SK-N-SH (cell line): Measurements from ENCODE around the gene ZFYVE16. TPM values are rescaled to one million over a fixed set of nuclear protein-coding genes. Genes with fewer than 3 reads are reported as not detected.

Source experiments
- CTCF ChIA-PET: fragments of 300-600, 350-600 bp; formaldehyde crosslinking; extraction: SDS; loops from one replicate; lab custom pipeline; 2021; lab: Yijun Ruan, JAX
- POLR2A ChIA-PET: fragments of 350-600 bp; sonication (Branson Sonifier 250); formaldehyde crosslinking; extraction: SDS; loops from one replicate; lab custom pipeline; 2020; ENCODE audit warnings: antibody characterized with exemption, inconsistent platforms; lab: Yijun Ruan, JAX
- DNase-seq: peaks from one replicate; pipeline ENCODE4 v3.0.0; 2012
- H2AFZ ChIP-seq: fragments of 200-600 bp; sonication (generic); 2 replicates; pipeline ENCODE4 v1.8.1; 2016; ENCODE audit warnings: antibody characterized with exemption, mild to moderate bottlenecking, low read depth
- H3F3A ChIP-seq: fragments of 200-600 bp; sonication (generic); replicated peaks from 2 replicates; pipeline ENCODE3; 2016; ENCODE audit warnings: antibody characterized with exemption, mild to moderate bottlenecking; ENCODE audit not compliant: insufficient read depth
- H3K27ac ChIP-seq, 2 experiments: fragments of 200-500 bp in 1 of 2; fragments of 200-600 bp in 1 of 2; sonication (Bioruptor generic) in 1 of 2; sonication (generic), shearing (Covaris generic) in 1 of 2; 2 replicates each; pipeline versions ENCODE4 v1.5.1 to v1.6.1; 2014 to 2016; ENCODE audit warnings: low read depth in 2 of 2, inconsistent platforms in 1 of 2, low read length in 1 of 2, mild to moderate bottlenecking in 1 of 2, mixed read lengths in 1 of 2
- H3K27me3 ChIP-seq: fragments of 200-600 bp; sonication (generic), shearing (Covaris generic); 2 replicates; pipeline ENCODE4 v1.6.1; 2016; ENCODE audit warnings: mixed run types; ENCODE audit not compliant: insufficient read depth
- H3K36me3 ChIP-seq, 2 experiments: fragments of 200-500 bp in 1 of 2; fragments of 200-600 bp in 1 of 2; sonication (Bioruptor generic) in 1 of 2; sonication (generic) in 1 of 2; replicated peaks in 1 of 2; 2 replicates each; pipeline versions ENCODE3 to v1.5.1; 2014 to 2016; ENCODE audit warnings: low read length in 1 of 2, mild to moderate bottlenecking in 1 of 2; ENCODE audit not compliant: insufficient read depth in 2 of 2, control insufficient read depth in 1 of 2
- H3K4me1 ChIP-seq, 2 experiments: fragments of 200-500 bp in 1 of 2; fragments of 200-600 bp in 1 of 2; sonication (Bioruptor generic) in 1 of 2; sonication (generic), shearing (Covaris generic) in 1 of 2; 2 replicates each; pipeline versions ENCODE4 v1.5.1 to v1.6.1; 2014 to 2016; ENCODE audit warnings: low read depth in 1 of 2, low read length in 1 of 2, mixed run types in 1 of 2; ENCODE audit not compliant: insufficient read depth in 2 of 2, control insufficient read depth in 1 of 2
- H3K4me2 ChIP-seq: fragments of 200-600 bp; sonication (generic), shearing (Covaris generic); 2 replicates; pipeline ENCODE4 v1.6.1; 2017; ENCODE audit warnings: mixed run types
- H3K4me3 ChIP-seq, 2 experiments: fragments of 200-500 bp in 1 of 2; fragments of 200-600 bp in 1 of 2; sonication (Bioruptor generic) in 1 of 2; sonication (generic), shearing (Covaris generic) in 1 of 2; 2 replicates each; pipeline versions ENCODE4 v1.5.1 to v1.8.1; 2014 to 2016; ENCODE audit warnings: low read depth in 2 of 2, inconsistent platforms in 1 of 2, low read length in 1 of 2, mild to moderate bottlenecking in 1 of 2, mixed read lengths in 1 of 2, moderate library complexity in 1 of 2
- H3K79me2 ChIP-seq: fragments of 200-600 bp; sonication (generic); 2 replicates; pipeline ENCODE4 v1.8.1; 2017; ENCODE audit warnings: mild to moderate bottlenecking; ENCODE audit not compliant: insufficient read depth
- H3K9ac ChIP-seq: fragments of 200-600 bp; sonication (generic); 2 replicates; pipeline ENCODE4 v1.6.1; 2017; ENCODE audit warnings: mixed run types
- H3K9me2 ChIP-seq: fragments of 200-600 bp; sonication (generic); 2 replicates; pipeline ENCODE4 v1.6.1; 2017; ENCODE audit warnings: mixed run types
- H3K9me3 ChIP-seq: fragments of 200-600 bp; sonication (generic); 2 replicates; pipeline ENCODE4 v1.6.1; 2017; ENCODE audit warnings: mixed run types, mild to moderate bottlenecking, moderate library complexity
- H4K20me1 ChIP-seq: fragments of 200-600 bp; sonication (generic); 2 replicates; pipeline ENCODE4 v1.6.1; 2017; ENCODE audit warnings: mild to moderate bottlenecking, mixed run types; ENCODE audit not compliant: insufficient read depth
- EP300 ChIP-seq, 2 experiments: IDR thresholded peaks; 2 replicates each; pipeline versions ENCODE4 v1.4.0 to v1.6.1; 2012; ENCODE audit warnings: borderline replicate concordance in 1 of 2, low read depth in 1 of 2, low read length in 1 of 2
- EZH2phosphoT487 ChIP-seq: fragments of 200-600 bp; sonication (generic); IDR thresholded peaks from 2 replicates; pipeline ENCODE4 v1.6.1; 2017; ENCODE audit warnings: low read depth, mixed run types, mild to moderate bottlenecking, antibody characterized with exemption, moderate library complexity, borderline replicate concordance
- FOSL2 ChIP-seq: IDR thresholded peaks from 2 replicates; pipeline ENCODE4 v1.4.0; 2012; ENCODE audit warnings: low read depth, mild to moderate bottlenecking, moderate library complexity, borderline replicate concordance
- FOXJ3 ChIP-seq: sonication (generic); formaldehyde crosslinking; IDR thresholded peaks from 2 replicates; pipeline ENCODE4 v1.5.1; 2020; ENCODE audit warnings: mild to moderate bottlenecking, missing genetic modification reagents
- FOXM1 ChIP-seq: IDR thresholded peaks from 2 replicates; pipeline ENCODE4 v1.4.0; 2012; ENCODE audit warnings: low read depth, mild to moderate bottlenecking
- GATA2 ChIP-seq: sonication (generic); formaldehyde crosslinking; IDR thresholded peaks from 2 replicates; pipeline ENCODE4 v1.5.0; 2020; ENCODE audit warnings: mild to moderate bottlenecking, missing genetic modification reagents
- JUND ChIP-seq: IDR thresholded peaks from 2 replicates; pipeline ENCODE4 v1.4.0; 2012
- MXI1 ChIP-seq: IDR thresholded peaks from 2 replicates; pipeline ENCODE4 v1.6.1; 2012; ENCODE audit warnings: mild to moderate bottlenecking, low read depth, low read length, improper control_type of control experiment
- NRF1 ChIP-seq: IDR thresholded peaks from 2 replicates; pipeline ENCODE4 v1.6.1; 2012; ENCODE audit warnings: low read depth, mild to moderate bottlenecking, low read length
- POLR2AphosphoS5 ChIP-seq: IDR thresholded peaks from 2 replicates; pipeline ENCODE4 v1.6.1; 2012; ENCODE audit warnings: low read depth, low read length
- RCOR1 ChIP-seq: fragments of 150-350 bp; IDR thresholded peaks from 2 replicates; pipeline ENCODE4 v1.6.1; 2017; ENCODE audit warnings: antibody characterized with exemption, low read length
- RFX5 ChIP-seq: IDR thresholded peaks from 2 replicates; pipeline ENCODE4 v1.6.1; 2012; ENCODE audit warnings: mild to moderate bottlenecking, improper control_type of control experiment, low read length
- RXRA ChIP-seq: IDR thresholded peaks from 2 replicates; pipeline ENCODE4 v1.4.0; 2012; ENCODE audit warnings: low read depth, mild to moderate bottlenecking, borderline replicate concordance
- TAF1 ChIP-seq: IDR thresholded peaks from 2 replicates; pipeline ENCODE4 v1.6.1; 2012; ENCODE audit warnings: low read depth, mild to moderate bottlenecking, low read length, moderate library complexity, borderline replicate concordance
- TCF12 ChIP-seq: IDR thresholded peaks from 2 replicates; pipeline ENCODE4 v1.4.0; 2012
- YY1 ChIP-seq: IDR thresholded peaks from 2 replicates; pipeline ENCODE4 v1.4.0; 2012; ENCODE audit warnings: low read depth, mild to moderate bottlenecking
- WGBS: methylation state at CpG from one replicate; pipeline ENCODE4 v1.1.6; 2017; ENCODE audit warnings: low lambda C conversion rate; 5-methylcytosine and 5-hydroxymethylcytosine counted together
- polyA plus RNA-seq, 3 experiments: library from polyadenylated mRNA; depleted of rRNA; stranded (reverse); fragments of >200 nt; gene quantifications; 2 replicates each; pipeline ENCODE4 v1.2.3, GENCODE V29; 2012
- TF ChIP-seq, protein P1 (sequence below): IDR thresholded peaks from 2 replicates; pipeline ENCODE4 v1.4.0; 2012; ENCODE audit warnings: low read depth
- TF ChIP-seq, protein P2 (sequence below): IDR thresholded peaks from 2 replicates; pipeline ENCODE4 v1.6.1; 2012; ENCODE audit warnings: mild to moderate bottlenecking, low read depth, low read length, moderate library complexity
- TF ChIP-seq, protein P3 (sequence below): fragments of 200-600 bp; sonication (generic); IDR thresholded peaks from 2 replicates; pipeline ENCODE4 v1.6.1; 2017; ENCODE audit warnings: antibody characterized with exemption, mild to moderate bottlenecking, moderate library complexity

ZFYVE16 gene
- polyA plus RNA-seq, 1 of the 3 experiments (the other 2 are of a cell fraction): 3.3 TPM

DNA sequence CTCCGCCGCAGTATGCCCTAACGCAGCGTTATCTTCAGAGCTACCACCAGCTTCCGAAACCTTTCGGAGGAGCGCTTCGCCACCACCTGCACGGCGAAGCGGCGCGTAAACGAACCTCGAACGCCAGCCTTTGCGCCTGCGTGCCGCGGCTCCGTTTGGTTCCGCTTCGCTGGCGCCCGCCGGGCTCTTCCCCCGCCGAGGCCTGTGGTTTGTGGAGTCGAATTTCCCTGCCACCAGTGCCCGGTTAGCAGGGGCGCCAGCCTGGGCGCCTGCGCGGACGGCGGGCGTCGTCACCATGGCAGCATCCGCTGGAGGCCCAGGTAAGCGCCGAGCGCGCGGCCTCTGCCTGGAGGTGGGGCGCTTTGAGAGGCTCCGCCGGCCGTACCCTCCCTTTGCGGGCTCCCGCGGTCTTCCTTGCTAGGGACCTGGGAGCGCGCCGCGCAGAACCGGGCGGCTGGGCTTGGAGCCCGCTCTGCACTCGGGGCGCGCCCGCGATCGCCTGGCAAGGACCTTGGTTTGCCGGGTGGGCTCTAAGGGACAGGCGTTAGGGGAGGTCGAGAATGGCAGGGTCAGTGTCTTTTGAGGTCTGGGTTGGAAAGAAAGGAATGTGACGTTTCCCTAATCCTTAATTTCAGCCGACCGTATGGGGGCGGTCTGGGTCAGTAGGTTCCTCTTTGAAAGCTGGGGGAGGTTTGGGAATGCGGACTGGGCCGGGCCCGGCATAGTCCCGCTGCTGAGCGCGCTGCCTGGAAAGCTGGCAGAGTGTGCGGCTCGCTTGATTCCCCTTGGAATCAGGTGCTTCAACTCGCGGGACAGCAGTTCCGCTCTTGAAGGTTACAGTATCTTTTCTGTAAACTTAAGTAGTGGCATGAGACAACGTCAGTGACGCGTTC is 80.2 kb downstream of the ZFYVE16 start, which contains the start of gene FAM151B (continued):
- TF ChIP-seq, protein P1, sequence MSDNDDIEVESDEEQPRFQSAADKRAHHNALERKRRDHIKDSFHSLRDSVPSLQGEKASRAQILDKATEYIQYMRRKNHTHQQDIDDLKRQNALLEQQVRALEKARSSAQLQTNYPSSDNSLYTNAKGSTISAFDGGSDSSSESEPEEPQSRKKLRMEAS: peak; percentile 93
- TF ChIP-seq YY1 (no peak), NRF1 (peak; percentile 80), TAF1 (no peak), POLR2AphosphoS5 (no peak; the same call in 1 of the 2 replicates), TCF12 (no peak; the same call in 1 of the 2 replicates), EP300 (IDR thresholded peaks at IDR 0.05; ENCODE audit: borderline replicate concordance in 1 of 2, low read depth in 1 of 2, low read length in 1 of 2) (no peak), RXRA (no peak), MXI1 (peak; percentile 75), JUND (no peak), GATA2 (no peak; the same call in 1 of the 2 replicates)
- TF ChIP-seq, protein P2, sequence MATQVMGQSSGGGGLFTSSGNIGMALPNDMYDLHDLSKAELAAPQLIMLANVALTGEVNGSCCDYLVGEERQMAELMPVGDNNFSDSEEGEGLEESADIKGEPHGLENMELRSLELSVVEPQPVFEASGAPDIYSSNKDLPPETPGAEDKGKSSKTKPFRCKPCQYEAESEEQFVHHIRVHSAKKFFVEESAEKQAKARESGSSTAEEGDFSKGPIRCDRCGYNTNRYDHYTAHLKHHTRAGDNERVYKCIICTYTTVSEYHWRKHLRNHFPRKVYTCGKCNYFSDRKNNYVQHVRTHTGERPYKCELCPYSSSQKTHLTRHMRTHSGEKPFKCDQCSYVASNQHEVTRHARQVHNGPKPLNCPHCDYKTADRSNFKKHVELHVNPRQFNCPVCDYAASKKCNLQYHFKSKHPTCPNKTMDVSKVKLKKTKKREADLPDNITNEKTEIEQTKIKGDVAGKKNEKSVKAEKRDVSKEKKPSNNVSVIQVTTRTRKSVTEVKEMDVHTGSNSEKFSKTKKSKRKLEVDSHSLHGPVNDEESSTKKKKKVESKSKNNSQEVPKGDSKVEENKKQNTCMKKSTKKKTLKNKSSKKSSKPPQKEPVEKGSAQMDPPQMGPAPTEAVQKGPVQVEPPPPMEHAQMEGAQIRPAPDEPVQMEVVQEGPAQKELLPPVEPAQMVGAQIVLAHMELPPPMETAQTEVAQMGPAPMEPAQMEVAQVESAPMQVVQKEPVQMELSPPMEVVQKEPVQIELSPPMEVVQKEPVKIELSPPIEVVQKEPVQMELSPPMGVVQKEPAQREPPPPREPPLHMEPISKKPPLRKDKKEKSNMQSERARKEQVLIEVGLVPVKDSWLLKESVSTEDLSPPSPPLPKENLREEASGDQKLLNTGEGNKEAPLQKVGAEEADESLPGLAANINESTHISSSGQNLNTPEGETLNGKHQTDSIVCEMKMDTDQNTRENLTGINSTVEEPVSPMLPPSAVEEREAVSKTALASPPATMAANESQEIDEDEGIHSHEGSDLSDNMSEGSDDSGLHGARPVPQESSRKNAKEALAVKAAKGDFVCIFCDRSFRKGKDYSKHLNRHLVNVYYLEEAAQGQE: no peak

DNA sequence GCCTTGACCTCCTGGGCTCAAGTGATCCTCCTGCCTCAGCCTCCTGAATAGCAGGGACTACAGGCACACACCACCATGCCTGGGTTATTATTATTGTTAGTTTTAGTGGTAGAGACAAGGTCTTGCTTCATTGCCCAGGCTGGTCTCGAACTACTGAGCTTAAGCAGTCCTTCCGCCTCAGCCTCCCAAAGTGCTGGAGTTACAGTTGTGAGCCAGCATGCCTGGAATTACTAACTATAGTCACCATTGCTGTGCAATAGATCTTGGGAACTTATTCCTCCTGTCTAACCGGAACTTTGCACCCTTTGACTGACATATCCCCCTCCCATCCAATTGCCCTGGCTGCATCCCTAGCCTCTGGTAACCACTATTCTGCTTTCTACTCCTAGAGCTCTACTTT is 83.4 kb downstream of the ZFYVE16 start:
- H3K4me2 ChIP-seq: no peak overlapping the region
- H3K4me3 ChIP-seq: no peak overlapping the region
- H3K27ac ChIP-seq: no peak overlapping the region
- H3K9ac ChIP-seq: no peak overlapping the region
- no peaks in the 10 kb centered on the region for H3K27me3 ChIP-seq
- H3K4me1 ChIP-seq: no peaks in the 10 kb centered on the region; a peak in 3 of 4 replicates
- no peaks in the 10 kb centered on the region for H3K36me3 ChIP-seq
- CTCF ChIA-PET: no interaction called here
- POLR2A ChIA-PET: no interaction called here
- no peaks in the 10 kb centered on the region; the same call in 1 of the 2 replicates for H3K9me3 ChIP-seq
- DNase-seq: no peak
- H3F3A ChIP-seq: peaks cover 9% of the 10 kb centered on the region
- H3K79me2 ChIP-seq: no peaks in the 10 kb centered on the region; the same call in 1 of the 2 replicates
- no peak overlapping the region for H2AFZ ChIP-seq
- H3K9me2 ChIP-seq: no peaks in the 10 kb centered on the region
- no peaks in the 10 kb centered on the region for H4K20me1 ChIP-seq
- TF ChIP-seq FOXJ3: no peak
- TF ChIP-seq FOSL2: no peak
- no peak for TF ChIP-seq RCOR1
- no peak for TF ChIP-seq GATA2
- no peak for TF ChIP-seq EZH2phosphoT487
- no peak for TF ChIP-seq FOXM1
- TF ChIP-seq JUND: no peak
- no peak for TF ChIP-seq YY1
- TF ChIP-seq, protein P3, sequence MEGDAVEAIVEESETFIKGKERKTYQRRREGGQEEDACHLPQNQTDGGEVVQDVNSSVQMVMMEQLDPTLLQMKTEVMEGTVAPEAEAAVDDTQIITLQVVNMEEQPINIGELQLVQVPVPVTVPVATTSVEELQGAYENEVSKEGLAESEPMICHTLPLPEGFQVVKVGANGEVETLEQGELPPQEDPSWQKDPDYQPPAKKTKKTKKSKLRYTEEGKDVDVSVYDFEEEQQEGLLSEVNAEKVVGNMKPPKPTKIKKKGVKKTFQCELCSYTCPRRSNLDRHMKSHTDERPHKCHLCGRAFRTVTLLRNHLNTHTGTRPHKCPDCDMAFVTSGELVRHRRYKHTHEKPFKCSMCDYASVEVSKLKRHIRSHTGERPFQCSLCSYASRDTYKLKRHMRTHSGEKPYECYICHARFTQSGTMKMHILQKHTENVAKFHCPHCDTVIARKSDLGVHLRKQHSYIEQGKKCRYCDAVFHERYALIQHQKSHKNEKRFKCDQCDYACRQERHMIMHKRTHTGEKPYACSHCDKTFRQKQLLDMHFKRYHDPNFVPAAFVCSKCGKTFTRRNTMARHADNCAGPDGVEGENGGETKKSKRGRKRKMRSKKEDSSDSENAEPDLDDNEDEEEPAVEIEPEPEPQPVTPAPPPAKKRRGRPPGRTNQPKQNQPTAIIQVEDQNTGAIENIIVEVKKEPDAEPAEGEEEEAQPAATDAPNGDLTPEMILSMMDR: no peak
- TF ChIP-seq RFX5: no peak
- 90% methylated on average over 3 of the region's 3 CpGs for WGBS
